MM.1S (cell line): ENCODE results near the gene FLII.

Experiments used
- CTCF ChIP-seq: fragments of 300-600 bp; sonication (generic); IDR thresholded peaks from 2 replicates; pipeline ENCODE4 v1.5.1; 2016; ENCODE audit warnings: antibody characterized with exemption, low read length, mixed read lengths
- EZH2 ChIP-seq: fragments of 300-600 bp; sonication (generic); optimal IDR thresholded peaks from 2 replicates; pipeline ENCODE3; 2017; ENCODE audit warnings: low read depth, mild to moderate bottlenecking, antibody characterized with exemption, low read length, mixed read lengths

GRCh38 chr17:18241229-18241871 is 17.2 kb downstream of the FLII start:
- TF ChIP-seq EZH2 (no peak), CTCF (no peak)
